ENCODE results near the gene COMMD6.

COMMD6 gene

GRCh38 chr13:75482070-75482819, 55.4 kb downstream of the COMMD6 start, which contains the start of gene TBC1D4:
TSS of gene TBC1D4 (minus strand) at chr13:75482169. CDS start at chr13:75481767, 402 bp downstream.
- DNase-seq = peak; percentile 98

- peak; percentile 59 for DNase-seq
Measured at GRCh38 chr13:75481176-75482069, 56.2 kb downstream of the COMMD6 start.

- DNase-seq = peak; percentile 77
Measured at GRCh38 chr13:75480671-75481175, 56.9 kb downstream of the COMMD6 start.

- peak; percentile 32 for DNase-seq
Measured at GRCh38 chr13:75479102-75479740, 58.4 kb downstream of the COMMD6 start.

- DNase-seq = no peak
Measured at GRCh38 chr13:75478659-75479058, 59.0 kb downstream of the COMMD6 start.
